Omental fat pad (tissue), 4 donors: ENCODE results near the gene TTLL11. TPM values are rescaled to one million over a fixed set of nuclear protein-coding genes. Genes with fewer than 3 reads are reported as not detected.

Experiments
- ATAC-seq: fragments of 150-250 bp; one replicate; pipeline ENCODE4 v1.9.1; 2016; ENCODE audit warnings: mild to moderate bottlenecking, moderate library complexity; ENCODE audit not compliant: low FRiP score
- DNase-seq: peaks from one replicate; pipeline ENCODE4 v3.0.0-alpha.2; 2019; ENCODE audit warnings: low spot score
- total RNA-seq, 4 donors: library from RNA; depleted of rRNA; stranded (reverse); fragments of >200 nt; gene quantifications; one replicate each; pipeline ENCODE4 v1.1.0, GENCODE V29; 2016
- TF ChIP-seq, protein P1 (sequence below), 3 donors: fragments of 450-650 bp; IDR thresholded peaks; one replicate each; pipeline ENCODE4 v1.5.1; 2016 to 2017; ENCODE audit warnings: antibody characterized with exemption in 3 of 3, mild to moderate bottlenecking in 3 of 3, moderate library complexity in 2 of 3

The TTLL11 gene
- total RNA-seq, 4 donors from 2014 or later: 7.0 to 16.0 (median 10.2) TPM

DNA sequence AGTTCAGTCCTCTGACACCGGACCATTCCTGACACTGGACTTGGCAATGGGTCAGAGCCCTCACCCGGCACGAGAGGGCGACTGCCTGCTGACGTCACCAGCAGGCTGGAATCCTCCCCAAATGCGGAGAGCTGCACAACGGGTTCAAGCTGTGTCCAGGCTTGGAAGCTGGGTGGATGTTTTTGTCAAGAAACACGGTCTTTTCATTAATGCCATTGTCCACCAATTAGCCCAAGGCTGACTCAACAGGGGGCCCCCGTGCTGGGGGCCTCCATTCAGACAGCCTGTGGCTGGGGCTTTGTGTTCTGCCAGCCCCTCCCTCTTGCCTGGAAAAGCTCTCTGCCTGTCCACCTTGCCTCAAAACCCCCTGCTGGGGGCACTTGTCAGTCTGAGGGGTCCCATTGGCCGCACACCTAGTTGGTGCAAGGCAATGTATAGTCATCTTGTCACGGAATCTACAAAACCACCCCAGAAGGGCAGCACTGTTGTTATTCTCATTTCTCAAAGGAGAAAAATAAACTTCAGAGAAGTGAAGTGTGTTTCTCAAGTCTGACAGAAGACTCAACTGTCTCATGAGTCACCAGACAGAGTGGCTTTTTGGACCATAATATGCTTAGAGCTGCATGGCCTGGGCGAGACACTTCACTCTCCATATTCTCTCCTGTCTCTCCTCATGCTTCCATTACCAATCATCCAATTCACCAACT lies 41.9 kb upstream of the TTLL11 start:
- TF ChIP-seq, protein P1, sequence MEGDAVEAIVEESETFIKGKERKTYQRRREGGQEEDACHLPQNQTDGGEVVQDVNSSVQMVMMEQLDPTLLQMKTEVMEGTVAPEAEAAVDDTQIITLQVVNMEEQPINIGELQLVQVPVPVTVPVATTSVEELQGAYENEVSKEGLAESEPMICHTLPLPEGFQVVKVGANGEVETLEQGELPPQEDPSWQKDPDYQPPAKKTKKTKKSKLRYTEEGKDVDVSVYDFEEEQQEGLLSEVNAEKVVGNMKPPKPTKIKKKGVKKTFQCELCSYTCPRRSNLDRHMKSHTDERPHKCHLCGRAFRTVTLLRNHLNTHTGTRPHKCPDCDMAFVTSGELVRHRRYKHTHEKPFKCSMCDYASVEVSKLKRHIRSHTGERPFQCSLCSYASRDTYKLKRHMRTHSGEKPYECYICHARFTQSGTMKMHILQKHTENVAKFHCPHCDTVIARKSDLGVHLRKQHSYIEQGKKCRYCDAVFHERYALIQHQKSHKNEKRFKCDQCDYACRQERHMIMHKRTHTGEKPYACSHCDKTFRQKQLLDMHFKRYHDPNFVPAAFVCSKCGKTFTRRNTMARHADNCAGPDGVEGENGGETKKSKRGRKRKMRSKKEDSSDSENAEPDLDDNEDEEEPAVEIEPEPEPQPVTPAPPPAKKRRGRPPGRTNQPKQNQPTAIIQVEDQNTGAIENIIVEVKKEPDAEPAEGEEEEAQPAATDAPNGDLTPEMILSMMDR (IDR thresholded peaks at IDR 0.05): no peak
- DNase-seq (no peak), ATAC-seq (no peak)

DNA sequence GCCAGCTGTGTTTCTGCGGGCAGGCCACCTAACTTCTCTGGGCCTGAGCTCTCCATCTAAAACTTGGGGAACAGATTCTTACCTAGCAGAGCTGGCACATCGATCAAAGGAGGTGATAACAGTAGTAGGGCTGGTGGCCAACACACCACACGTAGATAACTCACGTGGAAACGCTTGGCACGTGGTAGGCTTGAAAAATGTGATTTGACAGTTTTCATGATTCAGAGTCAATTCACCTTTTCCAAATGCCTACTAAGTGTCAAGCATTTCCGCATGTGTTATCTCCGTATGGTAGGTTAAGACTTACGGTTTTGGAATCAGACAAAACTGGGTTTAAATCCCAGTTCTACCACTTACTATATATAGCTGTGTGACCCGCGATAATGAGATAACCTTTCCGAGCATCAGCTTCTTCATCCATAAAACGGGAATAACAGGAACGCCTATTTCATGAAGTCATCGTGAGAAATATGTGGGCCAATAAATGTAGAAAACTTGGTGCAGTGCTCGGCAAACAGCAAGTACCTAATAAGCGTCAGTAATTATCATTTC lies 41.0 kb upstream of the TTLL11 start:
- DNase-seq (no peak), ATAC-seq (no peak)
- TF ChIP-seq, protein P1 (IDR thresholded peaks at IDR 0.05): no peak

DNA sequence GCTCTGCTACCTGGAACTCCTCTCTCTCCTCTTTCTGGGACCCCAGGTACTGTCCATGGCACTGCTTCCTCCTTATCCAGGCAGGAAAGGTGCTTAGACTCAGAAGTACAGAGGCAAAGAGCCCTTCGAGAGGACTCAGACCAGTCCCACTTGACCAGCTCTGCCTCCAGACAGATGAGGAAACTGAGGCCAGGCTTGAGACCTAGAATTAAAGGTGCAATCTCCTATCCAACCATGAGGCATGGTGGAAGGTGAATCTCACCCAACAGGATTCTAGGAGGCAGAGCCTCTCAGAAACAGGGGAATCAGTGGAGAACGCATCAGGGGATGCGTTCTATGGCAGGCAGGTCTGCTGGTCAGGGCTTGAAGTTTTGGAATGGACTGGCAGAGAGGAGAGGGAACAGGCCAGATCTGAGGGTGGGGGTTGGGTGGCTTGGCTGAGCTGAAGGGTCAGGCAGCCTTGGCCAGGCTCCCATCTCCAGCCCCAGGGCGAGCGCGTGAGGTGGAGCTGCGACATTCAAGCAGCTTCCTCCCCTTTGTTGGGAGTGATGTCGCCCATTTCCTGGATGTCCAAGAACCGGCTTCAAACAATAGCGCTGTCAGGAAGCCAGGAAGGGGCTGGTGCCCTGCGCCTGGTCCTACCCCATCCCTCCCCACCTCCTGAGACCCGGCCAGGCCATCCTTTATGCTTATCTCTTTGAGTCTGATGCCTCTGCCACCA lies 40.3 kb upstream of the TTLL11 start:
- no peak for DNase-seq
- TF ChIP-seq, protein P1 (IDR thresholded peaks at IDR 0.05): no peak
- peak; percentile 17 for ATAC-seq

DNA sequence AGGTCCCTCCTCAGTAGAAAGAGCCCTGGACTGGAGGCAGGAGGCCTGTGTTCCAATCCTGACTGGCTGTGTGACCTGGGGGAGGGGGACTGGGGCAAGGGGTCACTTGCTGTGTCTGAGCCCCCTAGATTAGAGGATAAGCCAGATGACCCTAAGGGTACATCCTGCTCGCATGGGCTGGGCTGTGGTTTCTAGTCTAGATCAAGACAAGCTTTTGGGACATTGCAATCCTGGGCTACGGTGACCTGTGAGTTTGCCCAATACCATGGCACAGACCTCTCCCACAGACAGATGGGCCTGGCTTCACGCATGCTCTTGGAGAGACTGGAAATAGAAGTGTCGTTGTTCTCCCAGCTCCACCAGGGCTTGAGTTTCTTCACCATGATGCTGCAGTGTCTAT lies 39.4 kb upstream of the TTLL11 start:
- DNase-seq (no peak), ATAC-seq (no peak)
- TF ChIP-seq, protein P1 (IDR thresholded peaks at IDR 0.05): no peak

DNA sequence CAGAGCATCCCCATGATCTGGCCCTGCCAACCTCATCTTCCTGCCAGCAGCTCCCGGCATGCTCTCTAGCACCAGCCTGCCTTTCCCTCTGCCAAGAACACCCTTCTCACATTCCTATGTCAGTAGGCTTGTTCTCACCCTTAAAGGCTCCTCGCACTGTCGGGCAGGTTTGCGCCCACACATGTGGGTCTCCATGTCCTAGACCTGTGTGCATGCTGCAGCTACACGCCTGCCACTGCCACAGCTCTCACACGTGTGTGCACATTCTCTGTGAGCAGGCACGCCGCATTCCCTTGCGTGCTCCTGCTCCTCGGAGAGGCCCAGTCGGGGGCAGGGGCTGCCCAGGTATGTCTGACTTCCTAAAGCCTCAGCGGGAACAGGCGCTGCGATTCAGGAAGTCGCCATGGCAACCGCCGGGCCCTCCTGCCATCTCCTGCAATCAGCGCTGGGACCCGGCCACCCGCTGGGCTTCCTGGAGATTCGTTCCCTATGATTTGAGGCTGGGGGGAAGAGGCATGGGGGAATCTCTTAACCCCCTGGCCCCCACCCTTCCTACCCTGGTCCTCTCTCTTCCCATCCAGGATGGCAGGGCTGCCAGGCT lies 38.4 kb upstream of the TTLL11 start:
- ATAC-seq: no peak

DNA sequence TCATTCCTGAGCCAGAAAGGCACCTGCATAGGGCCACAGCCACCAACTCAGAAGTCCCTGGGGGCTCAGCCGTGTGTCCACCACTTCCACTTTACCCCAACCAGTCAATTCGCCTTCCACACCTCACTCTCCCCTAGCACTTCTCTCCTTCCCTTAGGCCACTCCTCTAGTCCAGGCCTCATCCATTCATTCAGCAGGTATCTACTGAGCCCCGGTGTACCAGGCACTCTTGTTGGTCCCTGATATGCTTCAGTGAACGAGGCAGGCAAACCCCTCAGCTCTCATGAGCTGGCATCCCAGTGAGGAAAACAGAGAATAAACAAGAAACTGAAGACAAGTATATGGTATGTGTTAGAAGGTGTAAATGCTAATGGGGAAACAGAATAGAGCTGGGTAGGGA lies 37.7 kb upstream of the TTLL11 start:
- no peak for DNase-seq
- no peak for ATAC-seq
- TF ChIP-seq, protein P1 (IDR thresholded peaks at IDR 0.05): no peak

More for the DNA sequence above, 38.4 kb upstream of the TTLL11 start:
- TF ChIP-seq, protein P1 (IDR thresholded peaks at IDR 0.05): no peak
- DNase-seq: no peak
